ENCODE measurements around the gene CCDC13.

The CCDC13 gene

DNA sequence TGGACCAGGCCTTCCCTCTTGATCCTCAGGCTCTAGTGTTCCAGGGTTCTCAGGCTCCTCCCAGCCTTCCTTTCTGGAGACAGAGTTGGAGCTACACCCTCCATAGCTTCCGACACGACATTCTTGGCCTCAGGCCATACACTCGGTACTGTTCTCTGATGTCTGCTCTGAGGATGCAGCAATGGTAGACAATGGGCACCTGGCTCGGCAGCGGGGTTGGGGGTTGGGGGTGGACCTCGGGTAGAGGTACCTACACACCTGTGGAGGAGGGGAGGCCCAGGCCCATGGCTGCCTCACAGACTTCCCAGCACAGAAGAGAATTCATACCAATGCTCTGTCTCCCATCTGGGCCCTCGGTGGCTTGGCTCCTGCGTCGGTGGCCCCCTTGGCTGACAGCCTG lies 21.4 kb downstream of the CCDC13 start:
- no peak for DNase-seq

DNA sequence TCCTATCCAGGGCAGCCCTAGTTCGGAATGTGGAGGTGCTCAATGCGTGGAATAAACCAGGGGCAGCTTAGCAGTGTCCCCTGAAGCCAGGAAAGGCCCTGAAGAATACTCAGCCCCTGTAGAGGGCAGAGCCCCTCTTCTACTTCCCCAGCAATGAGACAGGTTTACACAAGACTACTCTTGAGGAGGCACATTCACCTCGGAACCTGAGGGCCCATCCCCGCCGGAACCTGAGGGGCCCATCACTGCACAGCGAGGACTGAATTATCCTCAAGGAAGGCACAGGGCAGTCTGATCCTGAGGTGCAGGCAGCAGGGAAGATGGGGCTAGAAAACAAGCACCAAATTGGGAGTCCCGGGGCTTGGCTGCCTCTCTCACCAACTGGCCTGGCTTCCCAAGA lies 22.2 kb downstream of the CCDC13 start:
- DNase-seq = no peak

GRCh38 chr3:42749753-42750231 lies 23.3 kb downstream of the CCDC13 start:
- DNase-seq = peak; percentile 51

GRCh38 chr3:42749025-42749752 lies 23.9 kb downstream of the CCDC13 start:
- no peak for DNase-seq

GRCh38 chr3:42747581-42747980 lies 25.5 kb downstream of the CCDC13 start:
- no peak for DNase-seq

- peak; percentile 76 for DNase-seq
These were observed 26.3 kb downstream of the CCDC13 start for GRCh38 chr3:42746455-42747450.

DNA sequence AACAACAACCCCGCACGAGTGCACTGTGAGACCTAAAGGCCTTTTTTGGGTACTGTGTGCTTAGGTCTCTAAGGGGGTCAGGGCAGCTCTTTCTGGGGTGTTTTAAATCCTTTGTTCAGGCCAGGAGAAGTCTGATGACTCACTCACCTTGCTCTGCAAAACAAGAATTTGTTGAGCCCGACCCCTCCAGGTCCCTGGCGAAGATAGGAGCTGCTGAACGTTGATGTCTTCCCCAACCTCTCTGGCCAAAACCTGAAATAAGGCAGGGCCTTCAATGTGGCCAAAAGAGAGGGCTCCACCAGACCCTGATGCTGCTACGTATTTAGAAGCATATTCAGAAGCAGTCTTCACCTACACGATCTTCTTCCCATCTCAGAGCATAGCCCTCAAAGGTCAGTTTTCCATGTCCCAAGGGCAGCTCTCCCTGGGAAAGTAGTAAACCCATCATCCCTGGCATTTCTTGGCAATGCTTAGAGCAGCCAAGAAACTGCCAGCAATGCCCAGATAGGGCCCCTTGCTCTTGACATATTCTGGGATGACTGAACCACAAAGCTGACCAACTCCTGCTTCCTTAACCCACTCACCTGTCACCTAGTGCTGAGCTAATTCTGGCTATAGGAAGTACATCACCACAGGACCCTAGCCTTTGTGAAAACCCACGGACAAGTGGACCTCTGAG lies 27.1 kb downstream of the CCDC13 start:
- DNase-seq = no peak

DNA sequence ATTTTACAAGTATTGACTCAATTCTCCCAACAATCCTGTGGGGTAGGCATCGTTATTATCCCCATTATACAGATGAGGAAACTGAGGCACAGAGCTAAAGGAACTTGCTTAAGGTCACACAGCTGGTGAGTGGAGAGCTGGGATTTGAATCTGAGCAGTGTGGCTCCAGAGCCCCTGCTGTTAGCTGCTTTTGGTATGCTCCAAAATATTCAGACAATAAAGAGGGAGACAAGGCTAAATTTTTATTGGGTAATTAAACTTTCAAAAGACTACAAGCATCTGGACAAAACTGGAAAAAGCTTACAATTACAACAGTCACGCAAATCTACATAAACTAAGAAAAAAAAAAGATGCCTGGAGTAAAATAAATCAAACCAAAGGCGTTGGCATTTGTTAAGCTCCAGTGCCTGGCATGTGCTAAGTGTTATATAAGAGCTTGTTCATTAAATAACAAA lies 27.7 kb downstream of the CCDC13 start:
- DNase-seq = peak; percentile 14

DNA sequence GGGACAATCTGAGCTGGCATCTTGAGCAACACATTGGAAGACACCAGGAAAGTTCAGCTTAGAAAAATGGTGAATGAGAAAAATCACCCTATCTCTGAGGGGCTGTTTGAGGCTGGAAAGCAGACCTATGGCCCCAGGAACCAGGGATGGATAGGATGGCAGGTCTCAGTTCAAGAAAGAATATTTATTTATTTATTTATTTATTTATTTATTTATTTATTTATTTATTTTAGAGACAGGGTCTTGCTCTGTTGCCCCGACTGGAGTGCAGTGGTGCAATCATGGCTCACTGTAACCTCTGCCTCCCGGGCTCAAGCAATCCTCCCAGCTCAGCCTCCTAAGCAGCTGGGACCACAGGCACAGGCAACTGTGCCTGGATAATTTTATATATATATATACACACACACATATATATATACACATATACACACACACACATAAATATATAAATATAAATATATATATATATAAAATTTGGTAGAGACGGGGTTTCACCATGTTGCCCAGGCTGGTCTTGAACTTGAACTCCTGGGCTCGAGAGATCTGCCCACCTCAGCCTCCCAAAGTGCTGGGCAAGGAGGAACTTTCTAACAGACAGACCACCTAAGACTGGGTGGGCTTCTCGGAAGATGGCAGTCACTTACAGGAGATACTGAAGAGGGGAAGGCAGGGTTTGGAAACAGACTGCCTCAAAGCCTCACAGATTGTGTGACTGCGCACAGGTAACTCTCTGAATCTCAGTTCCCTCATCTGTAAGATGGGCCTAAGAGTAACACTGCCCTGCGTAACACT lies 29.7 kb downstream of the CCDC13 start:
- DNase-seq = no peak

DNA sequence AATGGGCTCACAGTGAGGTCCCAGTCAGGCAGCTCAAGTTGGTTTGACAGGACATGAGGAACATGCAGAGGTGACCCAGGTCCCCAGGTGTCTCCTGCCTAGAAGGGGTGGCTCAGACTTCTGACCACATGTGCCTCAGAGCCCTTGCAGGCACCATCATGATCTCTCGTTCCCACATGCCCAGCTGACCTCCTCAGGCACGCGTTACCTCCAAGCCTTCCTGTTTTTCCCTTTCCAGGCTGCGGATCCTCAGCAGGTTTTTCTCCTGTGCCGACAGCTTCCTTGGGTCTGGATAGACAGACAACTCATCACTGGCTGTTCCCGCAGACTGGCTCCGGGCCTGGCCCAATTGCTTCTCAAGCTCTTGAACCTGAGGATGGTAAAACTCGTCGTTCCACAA lies 30.4 kb downstream of the CCDC13 start:
- DNase-seq = no peak

GRCh38 chr3:42742259-42742658 lies 30.8 kb downstream of the CCDC13 start:
- no peak for DNase-seq

DNA sequence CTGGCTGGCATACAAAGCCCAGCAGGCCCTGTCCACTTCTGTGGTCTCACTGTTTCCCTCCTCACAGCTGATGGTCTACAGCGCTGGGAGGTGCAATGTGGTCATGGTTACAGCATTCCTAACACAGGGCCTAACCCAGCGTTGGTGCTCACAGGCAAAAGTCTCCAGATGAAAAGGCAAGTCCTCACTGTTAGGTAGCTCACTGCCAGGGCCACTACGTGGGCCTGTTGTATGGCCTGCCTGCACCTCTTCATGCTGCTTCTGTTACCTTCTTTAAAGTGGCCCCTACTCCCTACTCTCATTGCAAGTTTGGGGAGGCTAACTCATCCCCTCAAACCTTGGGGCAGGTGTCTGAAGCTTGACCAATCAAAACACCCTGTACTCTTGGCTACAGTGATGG lies 31.3 kb downstream of the CCDC13 start:
- DNase-seq = no peak

DNA sequence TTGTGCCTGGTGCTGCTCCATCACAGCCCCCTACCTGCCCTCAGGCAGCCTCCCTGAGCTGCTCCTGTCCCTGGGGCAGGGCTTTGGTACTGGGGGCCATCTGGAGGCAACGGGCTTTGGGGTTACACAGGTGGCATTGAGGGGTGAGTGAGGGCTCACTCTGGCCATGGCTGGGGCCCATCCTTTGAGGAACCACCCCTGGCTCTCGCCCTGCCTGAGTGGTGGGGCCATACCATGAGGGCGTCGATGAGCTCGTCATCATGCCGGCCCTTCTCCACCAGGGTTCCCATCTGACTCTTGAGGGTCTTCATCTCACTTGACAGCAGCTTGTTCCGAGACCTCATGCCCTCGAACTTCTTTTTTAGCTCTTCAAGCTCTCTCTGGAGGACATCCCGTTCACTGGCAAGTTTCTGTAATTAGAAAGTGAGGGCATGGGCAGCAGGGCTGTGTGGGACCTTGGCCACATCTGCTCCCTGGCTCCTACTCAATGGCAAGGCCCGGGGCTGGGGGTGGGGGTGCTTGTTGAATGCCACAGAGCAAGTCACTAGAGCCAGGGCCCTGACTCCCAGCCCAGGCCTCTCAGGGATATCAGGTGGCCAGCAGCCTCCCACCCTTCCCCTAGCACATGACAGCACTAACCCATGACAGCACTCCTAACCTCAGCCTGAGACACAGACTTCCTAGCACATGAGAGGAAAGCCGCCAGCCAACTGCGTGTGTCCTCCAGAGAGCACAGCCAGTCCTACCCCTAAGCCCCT lies 33.5 kb downstream of the CCDC13 start:
- peak; percentile 12 for DNase-seq

DNA sequence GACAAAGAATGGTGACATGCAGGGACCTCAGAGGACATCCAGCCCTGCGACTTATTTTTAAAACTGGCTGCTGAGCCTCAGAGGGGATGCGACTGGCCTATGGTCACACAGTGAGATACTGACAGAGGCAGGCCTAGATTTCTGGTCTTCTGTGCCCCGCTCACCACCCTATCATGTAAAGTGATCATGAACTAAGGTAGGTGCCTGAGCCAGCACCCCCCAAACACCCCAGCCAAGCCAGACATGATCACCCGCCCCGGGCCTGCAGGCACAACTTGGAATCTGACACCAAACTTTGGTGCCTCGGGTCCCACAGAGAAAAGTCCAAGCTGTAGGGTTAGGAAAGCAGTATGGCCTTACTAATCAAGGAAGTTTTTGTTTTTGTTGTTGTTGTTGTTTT lies 36.5 kb downstream of the CCDC13 start:
- DNase-seq = no peak

DNA sequence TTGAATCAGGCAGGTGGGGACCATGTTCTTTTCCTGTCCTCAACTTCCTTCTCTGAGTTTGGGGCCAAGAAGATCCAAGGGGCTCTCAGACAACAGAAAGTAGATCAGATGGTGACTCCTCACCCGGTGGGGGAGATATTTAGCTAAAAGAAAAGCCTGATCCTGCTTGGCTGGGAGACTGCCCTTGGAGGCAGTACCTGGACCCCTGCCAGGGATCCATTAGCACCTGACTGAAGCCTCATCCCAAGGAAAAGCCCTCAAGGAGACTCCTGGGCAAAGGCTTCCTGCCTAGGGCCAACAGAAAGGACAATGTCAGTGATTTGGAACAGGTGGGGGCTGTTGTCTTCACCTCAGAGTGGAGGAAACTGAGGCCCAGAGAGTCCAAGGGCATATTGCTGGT lies 37.0 kb downstream of the CCDC13 start:
- DNase-seq = no peak

DNA sequence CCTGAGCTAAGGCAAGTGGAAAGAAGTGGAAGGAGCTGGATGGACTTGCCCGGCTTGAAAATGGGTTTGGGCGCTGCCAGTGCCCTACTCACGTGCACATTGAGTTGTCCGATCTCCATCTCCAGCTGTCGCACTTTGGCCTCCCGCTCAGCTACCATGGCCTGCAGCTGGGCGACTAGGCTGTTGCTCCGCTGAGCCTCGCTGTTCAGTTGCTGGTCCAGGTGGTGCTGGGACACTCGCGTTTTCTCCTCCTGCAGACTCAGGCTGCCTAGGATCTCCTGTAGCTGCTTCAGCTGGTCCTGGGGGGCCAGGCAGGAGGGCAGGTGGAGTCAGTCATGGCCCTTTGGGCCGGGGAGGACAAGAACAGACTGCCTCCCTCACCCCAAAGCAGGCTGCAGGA lies 37.4 kb downstream of the CCDC13 start:
- DNase-seq = no peak

- no peak for DNase-seq
These were observed 38.0 kb downstream of the CCDC13 start for GRCh38 chr3:42735019-42735418.

- DNase-seq = no peak
These were observed 38.7 kb downstream of the CCDC13 start for GRCh38 chr3:42734263-42734860.

- no peak for DNase-seq
These were observed 39.4 kb downstream of the CCDC13 start for GRCh38 chr3:42733501-42734262.

DNA sequence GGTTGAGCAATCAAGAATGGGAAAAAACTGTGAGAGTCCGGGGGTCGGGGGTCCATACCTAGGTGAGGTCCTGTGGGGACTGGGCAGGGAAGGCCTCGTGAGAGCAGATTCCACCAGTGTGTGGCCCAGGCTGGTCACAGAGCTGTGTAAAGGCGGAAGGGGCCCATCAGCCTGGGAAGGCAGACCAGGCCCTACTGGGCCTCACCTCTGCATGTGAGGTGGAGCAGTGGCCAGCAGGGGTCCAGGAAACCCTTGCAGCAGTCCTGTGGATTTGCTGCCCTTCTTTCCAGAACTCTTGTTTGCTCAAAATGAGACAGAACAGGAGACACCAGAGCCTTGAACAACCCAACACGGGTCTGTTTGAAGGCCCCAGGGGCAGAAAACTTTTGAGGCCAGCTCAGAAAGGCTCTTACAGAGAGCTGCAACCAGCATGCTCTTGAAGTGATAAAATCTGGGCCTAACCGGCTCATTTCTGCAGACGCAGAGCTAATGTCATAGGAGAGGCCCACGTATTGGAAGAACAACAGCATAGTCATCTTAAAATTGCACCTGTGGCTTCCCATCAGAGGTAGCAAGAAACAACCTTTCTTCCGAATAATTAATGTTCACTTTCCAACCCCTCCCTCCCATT lies 40.1 kb downstream of the CCDC13 start:
- no peak for DNase-seq

Measured in eye (tissue), 1 donor.